IgD-negative memory B cell (primary cell): ENCODE data around the gene NLGN4X. TPM values are rescaled to one million over a fixed set of nuclear protein-coding genes. Genes with fewer than 3 reads are reported as not detected.

ENCODE experiments used
- H3K27ac Mint-ChIP-seq, 3 donors: one replicate each; pipeline ENCODE4 v1.8.0; 2020 to 2022; ENCODE audit warnings: mild to moderate bottlenecking in 3 of 3, mixed read lengths in 3 of 3, moderate library complexity in 1 of 3
- H3K27me3 Mint-ChIP-seq: one replicate; pipeline ENCODE4 v1.8.0; 2021; ENCODE audit warnings: mixed read lengths
- H3K36me3 Mint-ChIP-seq: one replicate; pipeline ENCODE4 v1.8.0; 2020; ENCODE audit warnings: mild to moderate bottlenecking, mixed read lengths
- H3K4me1 Mint-ChIP-seq, 3 donors: one replicate each; pipeline ENCODE4 v1.8.0; 2020 to 2022; ENCODE audit warnings: mixed read lengths in 3 of 3, mild to moderate bottlenecking in 1 of 3
- H3K4me3 Mint-ChIP-seq, 4 donors: one replicate each; pipeline ENCODE4 v1.8.0; 2020 to 2022; ENCODE audit warnings: mild to moderate bottlenecking in 4 of 4, mixed read lengths in 4 of 4, moderate library complexity in 3 of 4
- H3K9me3 Mint-ChIP-seq, 3 donors: one replicate each; pipeline ENCODE4 v1.8.0; 2020 to 2021; ENCODE audit warnings: mixed read lengths in 3 of 3, mild to moderate bottlenecking in 1 of 3
- polyA plus RNA-seq: library from polyadenylated mRNA; unstranded; fragments of 300-500 nt; fragmentation: Illumina TruSeq; gene quantifications from one replicate; pipeline ENCODE4 v1.2.3, GENCODE V29; 2021

The NLGN4X gene
- polyA plus RNA-seq = not detected

DNA sequence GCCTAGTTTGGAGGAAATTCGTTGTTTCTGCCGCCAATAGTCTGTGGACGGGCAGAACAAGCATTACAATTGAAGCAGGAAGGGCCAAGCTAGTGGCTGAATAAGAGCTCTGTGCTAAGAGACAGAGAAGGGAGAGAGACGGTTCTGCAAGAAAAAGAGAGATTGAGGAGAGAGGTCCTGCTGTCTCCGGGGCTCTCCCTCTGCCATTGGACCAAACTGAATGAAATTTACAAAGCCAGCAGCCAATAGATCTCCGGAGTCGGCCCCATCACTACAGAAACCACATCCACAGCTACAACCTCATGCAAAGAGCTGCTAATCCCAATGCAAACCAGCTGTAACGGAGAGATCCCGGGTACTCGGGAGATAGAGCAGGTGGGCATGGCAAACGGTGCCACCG is at the start of gene NLGN4X:
Gene NLGN4X (minus strand): TSS at position 148 of the 400 bp plus-strand sequence. CDS start 77,401 bp downstream, outside the sequence.
- peaks cover 34% of the 10 kb centered on the region for H3K27me3 Mint-ChIP-seq

DNA sequence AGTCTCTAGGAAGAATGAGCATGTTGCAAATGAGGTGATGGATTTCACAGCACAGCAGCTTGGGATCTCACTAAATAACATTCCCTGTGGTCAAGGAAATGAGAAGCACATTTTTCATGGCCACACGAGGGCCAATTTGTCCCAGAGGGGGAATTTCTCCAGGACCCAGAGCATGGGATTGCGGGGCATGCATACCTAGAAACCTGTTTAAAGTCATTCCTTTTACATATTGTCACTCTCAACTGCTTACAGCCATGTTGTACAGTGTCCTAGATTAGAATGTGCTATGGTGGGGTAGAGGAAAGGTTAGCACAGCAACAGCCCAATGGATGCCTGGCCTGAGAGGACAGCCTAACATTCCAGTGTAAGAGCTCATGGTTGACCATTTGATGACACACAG is 37.4 kb upstream of the NLGN4X start:
- no peaks in the 10 kb centered on the region for H3K4me1 Mint-ChIP-seq
- no peaks in the 10 kb centered on the region for H3K9me3 Mint-ChIP-seq
- H3K4me3 Mint-ChIP-seq = no peak overlapping the region
- H3K27me3 Mint-ChIP-seq = peaks cover 4% of the 10 kb centered on the region
- no peak overlapping the region for H3K27ac Mint-ChIP-seq
- no peaks in the 10 kb centered on the region for H3K36me3 Mint-ChIP-seq

More for the DNA sequence above, at the start of gene NLGN4X:
- H3K9me3 Mint-ChIP-seq = peaks cover 0 to 2% (median 0%) of the 10 kb centered on the region in 3 donors
- no peaks in the 10 kb centered on the region for H3K36me3 Mint-ChIP-seq
- H3K4me3 Mint-ChIP-seq = peak within 1 kb of the TSS; percentile 39 to 56 (median 52)
- peaks cover 5 to 12% (median 9%) of the 10 kb centered on the region in 3 donors for H3K4me1 Mint-ChIP-seq
- peak within 1 kb of the TSS in 1 of 3 donors; percentile 2 for H3K27ac Mint-ChIP-seq

DNA sequence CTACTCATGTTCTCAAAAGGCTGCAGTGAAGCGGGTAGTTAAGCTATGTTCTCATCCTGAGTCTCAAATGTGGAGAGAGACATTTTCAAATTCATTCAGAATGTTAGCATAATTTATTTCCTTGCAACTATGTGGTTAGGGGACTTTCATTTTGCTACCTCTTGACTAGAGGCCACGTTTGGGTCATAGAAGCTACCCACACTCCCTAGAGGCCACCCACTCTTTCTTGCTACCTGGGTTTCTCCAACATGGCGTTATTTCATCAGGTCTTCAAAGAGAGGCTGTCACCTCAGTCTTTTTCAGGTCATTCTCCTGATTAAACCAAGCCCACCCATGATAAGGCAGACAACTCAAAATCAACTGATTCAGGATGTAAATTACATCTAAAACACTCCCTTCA is 34.3 kb upstream of the NLGN4X start:
- H3K4me1 Mint-ChIP-seq = no peaks in the 10 kb centered on the region
- no peak overlapping the region for H3K4me3 Mint-ChIP-seq
- peaks cover 2 to 12% (median 2%) of the 10 kb centered on the region in 3 donors for H3K9me3 Mint-ChIP-seq
- H3K27ac Mint-ChIP-seq = no peak overlapping the region
- peaks cover 2% of the 10 kb centered on the region for H3K27me3 Mint-ChIP-seq
- H3K36me3 Mint-ChIP-seq = no peaks in the 10 kb centered on the region

DNA sequence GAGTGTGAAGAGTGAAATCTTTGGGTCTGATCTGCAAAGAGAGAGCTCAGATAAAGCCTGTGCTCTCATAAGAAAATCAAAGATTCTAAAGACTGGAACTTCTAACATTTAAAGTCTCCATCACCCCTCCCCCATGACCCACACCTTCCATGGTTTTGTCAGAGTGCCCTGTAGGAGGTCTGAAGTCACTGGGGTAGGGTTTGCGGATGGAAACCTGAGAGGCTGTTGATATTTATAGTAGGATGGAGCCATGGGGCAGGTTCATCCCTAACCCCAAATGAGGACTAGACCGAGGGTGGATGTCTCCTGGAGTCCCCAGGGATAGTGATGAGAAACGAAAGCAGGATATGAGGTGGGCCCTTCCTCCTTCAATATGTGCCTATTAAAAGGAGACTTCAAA is 28.4 kb upstream of the NLGN4X start:
- no peak overlapping the region for H3K27ac Mint-ChIP-seq
- H3K4me1 Mint-ChIP-seq = no peaks in the 10 kb centered on the region
- peaks cover 2 to 12% (median 2%) of the 10 kb centered on the region in 3 donors for H3K9me3 Mint-ChIP-seq
- no peaks in the 10 kb centered on the region for H3K36me3 Mint-ChIP-seq
- H3K4me3 Mint-ChIP-seq = no peak overlapping the region
- H3K27me3 Mint-ChIP-seq = no peaks in the 10 kb centered on the region

DNA sequence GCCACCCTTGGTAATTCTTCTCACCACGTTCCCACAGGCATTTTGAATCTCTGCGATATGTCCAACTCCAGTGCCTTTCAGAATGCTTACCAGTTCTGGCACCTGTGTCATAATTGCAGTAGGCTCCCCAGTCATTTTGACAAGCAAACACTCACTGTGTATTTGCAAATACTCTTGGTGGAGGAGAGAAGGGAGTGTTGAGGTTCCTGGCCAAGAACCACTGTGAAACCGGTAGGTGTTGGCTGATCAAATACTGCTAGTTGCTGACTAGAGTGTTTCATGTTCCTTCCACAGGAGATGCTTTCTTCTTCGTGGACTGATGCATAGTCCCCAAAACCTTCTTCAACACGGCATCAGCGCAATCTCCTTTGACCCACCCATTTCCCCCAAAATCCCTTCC is 16.0 kb upstream of the NLGN4X start:
- Mint-ChIP-seq H3K4me3 (no peak overlapping the region), H3K9me3 (peaks cover 3 to 10% (median 4%) of the 10 kb centered on the region in 3 donors), H3K27ac (no peak overlapping the region), H3K4me1 (no peaks in the 10 kb centered on the region), H3K27me3 (no peaks in the 10 kb centered on the region), H3K36me3 (peaks cover 2% of the 10 kb centered on the region)

DNA sequence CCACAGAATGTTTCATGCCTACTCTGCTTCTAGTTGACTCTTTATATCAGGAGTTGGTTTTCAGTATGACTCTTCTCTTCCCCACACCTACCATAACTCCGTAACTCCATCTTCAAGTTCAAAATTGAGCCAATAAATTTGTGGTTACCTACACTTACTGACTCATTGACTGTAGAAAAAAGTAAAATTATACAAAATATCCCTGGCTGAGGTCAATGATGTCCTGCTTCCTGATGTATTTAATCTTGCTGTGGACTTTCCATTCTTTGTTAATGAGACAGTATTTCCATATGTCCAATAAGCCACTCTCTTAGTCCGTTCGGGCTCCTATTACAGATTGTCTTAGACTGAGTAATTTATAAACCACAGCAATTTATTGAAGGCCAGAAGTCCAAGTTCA is 9.9 kb upstream of the NLGN4X start:
- H3K4me1 Mint-ChIP-seq = no peaks in the 10 kb centered on the region
- peaks cover 1% of the 10 kb centered on the region for H3K36me3 Mint-ChIP-seq
- peaks cover 0 to 6% (median 2%) of the 10 kb centered on the region in 3 donors for H3K9me3 Mint-ChIP-seq
- no peak overlapping the region for H3K4me3 Mint-ChIP-seq
- H3K27ac Mint-ChIP-seq = no peak overlapping the region
- no peaks in the 10 kb centered on the region for H3K27me3 Mint-ChIP-seq

DNA sequence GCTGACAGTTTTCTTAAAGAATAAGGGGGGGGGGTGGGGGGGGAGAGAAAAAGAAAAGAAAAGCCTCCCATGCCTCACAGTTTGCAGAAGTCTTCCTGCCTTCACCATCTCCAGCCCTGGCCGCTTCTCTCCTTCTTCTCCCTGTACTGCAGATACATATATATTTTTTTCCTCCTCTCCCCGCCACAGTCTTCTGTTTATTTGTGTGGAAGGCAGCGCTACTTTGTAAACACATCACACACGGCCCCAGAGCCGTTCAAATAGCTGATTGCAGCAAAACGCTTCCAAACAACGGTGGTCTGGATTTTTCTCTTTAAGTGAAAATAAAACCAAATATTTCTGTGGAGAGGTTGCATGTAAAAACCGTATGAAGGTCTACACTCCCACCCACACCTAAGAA is 732 bp downstream of the NLGN4X start:
- Mint-ChIP-seq H3K4me3 (peak overlapping the region in 3 of 4 donors; percentile 12 to 53 (median 29)), H3K4me1 (peaks cover 5 to 12% (median 9%) of the 10 kb centered on the region in 3 donors), H3K27ac (no peak overlapping the region), H3K9me3 (peaks cover 0 to 2% (median 0%) of the 10 kb centered on the region in 3 donors), H3K36me3 (no peaks in the 10 kb centered on the region), H3K27me3 (peaks cover 35% of the 10 kb centered on the region)

DNA sequence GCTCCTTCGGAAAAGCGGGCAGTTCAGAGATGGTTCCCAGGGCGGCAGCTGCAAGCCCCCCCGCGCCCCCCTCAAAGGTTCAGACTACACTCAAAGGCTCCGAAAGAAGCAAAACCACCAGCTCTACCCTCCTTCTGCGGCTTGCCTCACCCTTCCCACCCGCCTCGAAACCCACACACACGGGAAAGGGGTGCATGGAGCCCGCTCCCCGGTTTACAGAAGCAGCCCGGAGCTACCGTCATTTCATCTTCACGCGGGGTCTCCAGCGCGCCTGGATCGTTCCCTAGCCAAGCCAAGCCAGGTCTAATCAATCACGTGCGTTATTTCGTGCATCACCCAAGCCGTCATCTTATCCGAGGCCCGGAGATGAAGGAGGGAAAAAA is 1.2 kb downstream of the NLGN4X start:
- peak overlapping the region; percentile 52 to 89 (median 64) for H3K4me3 Mint-ChIP-seq
- H3K36me3 Mint-ChIP-seq = no peaks in the 10 kb centered on the region
- no peak overlapping the region for H3K27ac Mint-ChIP-seq
- H3K9me3 Mint-ChIP-seq = peaks cover 0 to 5% (median 2%) of the 10 kb centered on the region in 3 donors
- H3K27me3 Mint-ChIP-seq = peaks cover 35% of the 10 kb centered on the region
- peaks cover 5 to 12% (median 9%) of the 10 kb centered on the region in 3 donors for H3K4me1 Mint-ChIP-seq

DNA sequence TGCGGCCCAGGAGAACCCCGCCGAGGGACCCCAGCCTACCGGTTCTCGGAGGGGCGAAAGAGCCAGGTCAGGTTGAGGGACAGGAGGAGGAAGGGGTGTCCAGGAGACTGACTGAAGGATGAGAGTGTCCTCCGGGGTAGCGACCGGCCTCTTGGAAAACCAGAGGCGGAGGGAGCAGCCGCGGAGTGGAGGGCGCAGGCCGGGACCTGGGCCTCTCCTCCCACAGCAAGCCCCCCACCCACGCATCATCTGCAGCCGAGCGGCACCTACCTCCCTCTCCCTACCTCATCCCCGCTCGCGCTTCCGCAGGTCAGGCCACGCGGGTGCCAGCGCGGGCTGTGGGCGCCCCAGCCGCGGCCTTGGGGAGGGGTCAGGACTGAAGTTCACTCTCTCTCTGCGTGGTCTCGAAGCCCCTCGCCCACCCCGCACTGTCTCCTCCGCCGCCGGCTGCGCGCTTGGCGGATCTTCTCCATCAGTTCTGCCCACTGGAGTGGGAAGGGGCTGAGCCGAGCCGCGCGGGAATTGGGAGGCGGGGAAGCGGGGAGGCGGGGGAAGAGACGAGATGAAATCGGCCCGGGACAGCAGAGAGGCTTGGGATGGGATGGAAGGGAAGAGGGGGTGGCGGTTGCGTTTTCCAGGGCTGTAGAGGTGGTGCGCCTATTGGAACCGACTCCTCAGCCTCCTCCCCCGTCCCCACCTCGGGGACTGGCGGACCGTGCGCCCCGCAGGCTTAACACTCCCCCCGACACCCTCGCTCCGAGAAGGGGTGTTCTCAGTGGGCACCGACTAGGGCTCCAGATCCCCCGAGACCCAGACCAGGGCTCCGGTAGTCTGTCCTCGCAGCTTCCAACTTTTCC is 1.8 kb downstream of the NLGN4X start:
- H3K27ac Mint-ChIP-seq = no peak overlapping the region
- H3K9me3 Mint-ChIP-seq = peaks cover 0 to 5% (median 2%) of the 10 kb centered on the region in 3 donors
- no peaks in the 10 kb centered on the region for H3K36me3 Mint-ChIP-seq
- peaks cover 35% of the 10 kb centered on the region for H3K27me3 Mint-ChIP-seq
- H3K4me1 Mint-ChIP-seq = peaks cover 5 to 12% (median 9%) of the 10 kb centered on the region in 3 donors
- peak overlapping the region; percentile 1 to 74 (median 47) for H3K4me3 Mint-ChIP-seq

DNA sequence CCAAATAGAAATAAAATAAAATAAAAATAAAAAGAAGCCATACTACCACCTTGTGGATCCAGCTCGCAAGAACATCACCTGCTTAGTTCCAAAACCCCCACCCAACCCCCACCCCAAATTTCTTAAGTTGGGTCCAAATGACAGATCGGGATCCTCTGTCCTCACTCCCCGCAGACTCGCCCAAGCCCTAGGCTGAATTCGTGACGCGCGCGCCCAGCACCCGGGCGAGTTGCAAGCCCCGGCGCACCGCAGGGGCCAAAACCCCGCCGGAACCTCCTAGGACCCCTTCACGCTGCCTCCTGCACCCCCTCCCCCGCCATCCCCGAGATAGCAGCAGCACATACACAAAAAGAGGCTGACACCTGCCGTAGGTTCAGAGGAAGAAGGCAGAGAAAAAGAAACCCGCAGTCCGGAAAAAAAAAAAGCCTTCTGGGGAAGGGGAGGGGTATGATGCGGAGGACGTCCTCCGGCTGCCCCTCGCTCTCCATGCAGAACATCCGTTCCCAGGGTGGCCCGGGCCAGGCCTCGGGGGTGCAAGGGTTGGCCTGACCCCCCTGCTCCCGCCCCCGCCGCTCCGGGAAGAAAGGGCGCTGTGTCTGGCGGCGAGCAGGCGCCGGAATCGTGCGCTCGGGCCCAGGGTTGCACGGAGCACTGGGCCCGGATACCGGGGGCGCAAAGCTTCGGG is 2.6 kb downstream of the NLGN4X start:
- Mint-ChIP-seq H3K4me1 (peaks cover 5 to 12% (median 9%) of the 10 kb centered on the region in 3 donors), H3K4me3 (peak overlapping the region; percentile 20 to 83 (median 41)), H3K27ac (no peak overlapping the region), H3K9me3 (peaks cover 0 to 5% (median 2%) of the 10 kb centered on the region in 3 donors), H3K27me3 (peaks cover 35% of the 10 kb centered on the region), H3K36me3 (no peaks in the 10 kb centered on the region)

DNA sequence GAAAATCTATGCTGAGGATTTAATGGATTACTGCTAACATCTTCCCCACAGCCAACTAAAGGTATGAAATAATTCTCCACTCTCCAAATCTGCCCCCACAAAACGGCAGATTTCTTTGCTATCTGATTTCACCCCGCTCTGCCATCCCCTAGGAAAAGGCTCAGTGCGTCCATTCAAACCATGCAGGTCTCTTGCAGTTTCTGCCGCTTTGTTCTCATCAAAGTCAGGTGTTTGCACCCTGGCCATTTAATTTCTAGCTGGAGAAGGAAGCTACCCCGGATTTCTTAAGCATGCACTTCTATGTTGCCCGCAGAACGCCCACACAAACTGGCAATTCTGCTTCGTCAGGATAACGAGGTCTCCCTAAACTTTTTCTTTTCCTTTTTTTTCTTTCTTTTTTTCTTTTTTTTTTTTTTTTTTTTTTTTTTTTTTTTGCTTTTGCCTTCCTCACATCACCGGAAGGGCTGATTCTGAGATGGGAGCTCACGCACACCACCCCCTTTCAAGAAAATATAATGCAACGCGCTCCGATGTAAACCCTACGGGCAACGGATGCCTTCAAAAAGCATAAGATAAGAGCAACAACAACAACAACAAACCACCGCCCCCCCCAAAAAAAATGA is 3.3 kb downstream of the NLGN4X start:
- Mint-ChIP-seq H3K4me3 (peak overlapping the region; percentile 20 to 83 (median 38)), H3K27me3 (peaks cover 35% of the 10 kb centered on the region), H3K4me1 (peaks cover 5 to 12% (median 9%) of the 10 kb centered on the region in 3 donors), H3K27ac (peak overlapping the region in 1 of 3 donors; percentile 69), H3K36me3 (no peaks in the 10 kb centered on the region), H3K9me3 (peaks cover 0 to 5% (median 0%) of the 10 kb centered on the region in 3 donors)

DNA sequence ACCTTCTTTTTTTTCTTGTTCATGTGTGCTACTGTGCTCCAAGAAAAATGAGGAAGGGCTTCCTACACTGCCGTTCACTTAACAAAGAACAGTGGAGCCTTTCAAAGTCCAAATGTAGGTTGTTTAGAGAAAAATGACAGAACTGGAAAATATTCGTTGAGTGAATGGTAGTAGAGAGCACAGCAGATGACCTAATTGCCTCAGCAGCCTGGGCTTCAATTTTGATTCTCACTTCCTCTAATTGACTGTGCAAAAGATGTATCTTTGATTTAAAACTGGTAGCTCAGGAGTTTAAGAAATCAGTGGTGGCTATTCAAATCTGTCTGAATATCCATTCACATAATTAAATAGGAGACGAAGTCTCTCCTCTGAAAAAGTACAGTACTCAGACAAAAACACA is 5.2 kb downstream of the NLGN4X start:
- Mint-ChIP-seq H3K27ac (peak overlapping the region in 1 of 3 donors; percentile 12), H3K4me3 (no peak overlapping the region), H3K9me3 (peaks cover 0 to 5% (median 1%) of the 10 kb centered on the region in 3 donors), H3K36me3 (no peaks in the 10 kb centered on the region), H3K27me3 (peaks cover 25% of the 10 kb centered on the region), H3K4me1 (peaks cover 5 to 9% (median 5%) of the 10 kb centered on the region in 3 donors)

DNA sequence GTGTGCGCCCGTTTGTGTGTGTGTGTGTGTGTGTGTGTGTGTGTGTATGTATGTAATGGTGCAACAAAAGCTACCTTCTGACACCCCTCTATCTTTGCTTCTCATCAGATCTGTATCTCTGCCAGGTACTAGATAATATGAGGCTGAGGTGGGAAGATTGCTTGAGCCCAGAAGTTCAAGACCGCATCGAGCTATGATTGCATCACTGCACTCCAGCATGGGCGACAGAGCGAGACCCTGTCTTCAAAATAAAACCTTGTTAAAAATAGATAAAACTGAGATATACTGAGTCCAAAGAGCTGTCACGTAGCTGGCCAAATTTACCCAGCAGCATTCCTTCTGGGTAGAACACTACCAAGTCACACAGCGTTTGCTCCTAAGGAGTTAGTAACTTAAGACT is 18.4 kb downstream of the NLGN4X start:
- Mint-ChIP-seq H3K4me1 (no peaks in the 10 kb centered on the region), H3K4me3 (no peak overlapping the region), H3K36me3 (no peaks in the 10 kb centered on the region), H3K27ac (no peak overlapping the region), H3K9me3 (no peaks in the 10 kb centered on the region), H3K27me3 (no peaks in the 10 kb centered on the region)

DNA sequence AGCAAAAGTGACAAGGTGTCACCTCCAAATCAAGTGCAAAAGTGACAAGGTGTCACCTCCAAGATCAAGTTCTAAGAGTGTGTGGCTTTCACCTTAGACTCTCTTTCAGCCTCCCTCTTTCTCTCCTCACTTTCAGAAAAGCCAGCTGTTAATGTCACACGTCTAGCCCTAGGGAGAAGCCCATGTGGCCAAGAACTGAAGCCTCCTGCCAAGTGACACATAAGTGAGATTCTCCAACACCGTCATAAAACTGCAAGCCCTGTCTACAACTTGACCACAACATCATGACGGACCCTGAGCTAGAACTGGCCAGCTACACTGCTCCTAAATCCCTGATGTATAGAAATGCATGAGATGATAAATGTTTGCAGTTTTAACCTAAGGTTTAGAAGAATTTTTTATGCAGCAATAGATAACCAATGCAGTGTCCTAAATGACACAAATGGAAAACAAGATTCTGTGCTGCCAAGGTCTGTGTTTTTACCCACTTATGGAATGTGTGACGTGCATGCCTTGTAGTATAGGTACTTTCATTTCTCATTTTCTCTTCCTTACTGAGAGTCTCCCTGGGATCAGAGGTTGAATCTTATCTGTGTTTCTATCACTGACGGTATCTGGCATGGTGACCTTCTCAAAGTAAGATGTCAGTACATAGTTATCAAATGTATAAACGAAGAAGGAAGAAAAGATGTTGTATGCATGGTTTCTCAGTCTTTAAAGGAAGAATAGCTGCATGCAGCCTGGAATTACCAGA is 25.0 kb downstream of the NLGN4X start:
- H3K4me3 Mint-ChIP-seq = no peak overlapping the region
- H3K9me3 Mint-ChIP-seq = peaks cover 0 to 2% (median 0%) of the 10 kb centered on the region in 3 donors

More for the DNA sequence above, 25.0 kb downstream of the NLGN4X start:
- Mint-ChIP-seq H3K36me3 (no peaks in the 10 kb centered on the region), H3K27me3 (no peaks in the 10 kb centered on the region), H3K27ac (no peak overlapping the region), H3K4me1 (no peaks in the 10 kb centered on the region)
